ENCODE results near the gene TOR1AIP2. TPM values are rescaled to one million over a fixed set of nuclear protein-coding genes. Genes with fewer than 3 reads are reported as not detected.
"Not testable (repeated sequence)": the region's sequence is repeated elsewhere in the genome, so short reads cannot be mapped to it uniquely, and the experiment has no call there.

The TOR1AIP2 gene
- total RNA-seq, 1 donor from 2014 or later = 57.5 TPM

- H3K27me3 Mint-ChIP-seq = peaks cover 18% of the 10 kb centered on the region
- no peaks in the 10 kb centered on the region for H3K36me3 Mint-ChIP-seq (ENCODE audit: low read depth)
- H3K9me3 Mint-ChIP-seq = no peaks in the 10 kb centered on the region
- intact Hi-C loops (cut with micrococcal nuclease) = loop anchor here (1.0 kb wide), 1 partner anchor 108 kb away; no protein-coding TSS in a partner anchor
- peak overlapping the region; percentile 90 for H3K4me3 Mint-ChIP-seq
- no peak for DNase-seq
- H3K4me1 Mint-ChIP-seq = peaks cover 21% of the 10 kb centered on the region
- H3K27ac Mint-ChIP-seq = no peak overlapping the region
Observed at GRCh38 chr1:179814546-179814838, 63.1 kb downstream of the TOR1AIP2 start.

DNA sequence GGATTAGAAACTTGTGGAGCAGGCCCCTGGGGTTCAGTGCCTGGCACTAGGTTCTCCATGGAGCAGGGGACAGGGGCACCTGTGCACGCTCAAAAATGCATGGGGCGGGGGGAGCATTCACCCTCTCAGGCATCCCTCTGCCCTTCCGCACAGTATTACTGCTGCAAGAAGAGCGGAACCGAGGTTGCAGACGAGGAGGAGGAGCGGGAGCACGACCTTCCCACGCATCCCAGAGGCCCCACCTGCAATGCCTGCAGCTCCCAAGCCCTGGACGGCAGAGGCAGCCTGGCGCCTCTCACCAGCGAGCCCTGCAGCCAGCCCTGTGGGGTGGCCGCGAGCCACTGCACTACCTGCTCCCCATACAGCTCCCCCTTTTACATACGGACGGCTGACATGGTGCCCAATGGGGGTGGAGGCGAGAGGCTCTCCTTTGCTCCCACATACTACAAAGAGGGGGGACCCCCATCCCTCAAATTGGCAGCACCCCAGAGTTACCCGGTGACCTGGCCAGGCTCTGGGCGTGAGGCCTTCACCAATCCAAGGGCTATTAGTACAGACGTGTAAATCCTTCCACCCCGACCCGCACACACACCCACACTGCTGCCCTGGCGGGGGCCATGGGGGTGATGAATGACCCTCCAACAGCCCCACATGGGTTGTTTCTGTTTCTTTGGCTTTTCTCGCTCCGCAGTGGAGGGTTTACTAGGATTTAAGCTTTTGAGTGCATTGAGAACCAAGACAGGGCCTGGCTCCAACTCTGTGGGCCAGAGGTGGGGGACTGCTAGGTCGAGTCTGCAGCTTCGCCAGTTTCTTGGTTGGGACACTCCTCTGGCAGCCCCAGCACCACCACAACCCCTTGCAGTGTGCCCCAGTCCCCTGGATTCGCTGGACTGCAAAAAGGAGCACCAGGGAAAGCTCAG is 63.7 kb downstream of the TOR1AIP2 start:
- intact Hi-C loops (cut with micrococcal nuclease) = loop anchor here (1.0 kb wide), 1 partner anchor 108 kb away; no protein-coding TSS in a partner anchor
- DNase-seq = no peak
- Mint-ChIP-seq H3K9me3 (no peaks in the 10 kb centered on the region), H3K36me3 (ENCODE audit: low read depth) (no peaks in the 10 kb centered on the region), H3K4me1 (peaks cover 21% of the 10 kb centered on the region), H3K27me3 (peaks cover 18% of the 10 kb centered on the region), H3K27ac (no peak overlapping the region), H3K4me3 (peak overlapping the region; percentile 90)

DNA sequence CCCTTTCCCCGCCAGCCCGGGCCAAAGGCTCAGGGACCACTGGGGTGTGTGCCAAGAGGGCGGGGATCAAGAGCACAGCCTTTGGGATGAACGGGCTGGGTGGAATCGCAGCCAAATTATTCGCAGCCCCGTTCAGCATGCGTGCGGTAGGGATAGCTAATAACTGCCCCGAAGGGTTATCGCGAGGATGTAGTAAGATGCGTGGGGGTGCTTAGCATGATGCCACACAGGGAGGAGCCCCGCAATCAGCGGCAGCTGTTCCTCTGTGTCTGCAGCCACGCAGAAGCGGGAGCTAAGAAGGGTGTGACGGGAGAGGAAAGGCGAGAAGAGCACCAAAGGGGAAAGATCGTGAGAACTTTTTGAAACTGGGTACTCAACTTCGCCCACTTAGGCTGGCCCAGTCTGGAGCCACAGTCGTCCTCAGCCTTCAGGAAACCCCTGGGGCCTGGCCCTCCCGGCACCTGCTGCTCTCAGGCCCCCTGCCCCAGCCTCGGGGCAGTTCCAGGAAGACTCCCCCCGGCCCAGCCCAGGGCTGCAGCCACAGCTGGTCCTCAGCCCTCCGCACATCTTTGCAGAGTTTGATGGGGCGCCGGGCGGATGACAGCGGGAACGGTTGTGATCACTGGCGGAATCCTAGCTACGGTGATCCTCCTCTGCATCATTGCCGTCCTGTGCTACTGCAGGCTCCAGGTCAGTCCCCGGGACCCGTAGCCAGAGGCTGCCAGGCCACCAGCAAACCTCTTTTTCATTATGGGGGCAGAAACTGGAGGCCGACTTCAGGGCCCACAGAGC is 64.9 kb downstream of the TOR1AIP2 start:
- Mint-ChIP-seq H3K36me3 (ENCODE audit: low read depth) (no peaks in the 10 kb centered on the region), H3K4me1 (peaks cover 21% of the 10 kb centered on the region), H3K27ac (no peak overlapping the region), H3K9me3 (no peaks in the 10 kb centered on the region), H3K27me3 (peaks cover 18% of the 10 kb centered on the region), H3K4me3 (no peak overlapping the region)
- intact Hi-C loops (cut with micrococcal nuclease) = no loop called here
- DNase-seq = peak; percentile 53

DNA sequence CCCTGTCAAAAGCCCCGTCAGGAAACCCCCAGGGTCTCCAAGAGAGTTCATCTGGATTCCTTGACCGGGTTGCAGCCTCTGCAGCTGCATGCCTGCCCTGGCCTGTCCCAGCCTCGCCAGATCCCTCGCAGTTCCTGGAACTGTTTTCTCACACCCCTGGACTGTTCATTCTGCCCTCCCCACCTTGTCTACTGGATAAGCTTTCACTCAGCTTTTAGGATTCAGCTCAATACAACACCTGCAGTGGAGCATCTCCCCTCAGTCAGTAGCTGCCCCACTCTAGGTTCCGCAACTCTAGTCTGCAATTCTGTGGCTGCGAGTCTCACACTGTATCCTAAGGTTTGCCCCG is 67.3 kb downstream of the TOR1AIP2 start:
- no peak for DNase-seq
- Mint-ChIP-seq H3K4me3 (no peak overlapping the region), H3K9me3 (no peaks in the 10 kb centered on the region), H3K27ac (no peak overlapping the region), H3K27me3 (peaks cover 1% of the 10 kb centered on the region), H3K4me1 (peaks cover 13% of the 10 kb centered on the region), H3K36me3 (ENCODE audit: low read depth) (no peaks in the 10 kb centered on the region)
- intact Hi-C loops (cut with micrococcal nuclease) = loop anchor here (1.0 kb wide), 1 partner anchor 104 kb away; no protein-coding TSS in a partner anchor

DNA sequence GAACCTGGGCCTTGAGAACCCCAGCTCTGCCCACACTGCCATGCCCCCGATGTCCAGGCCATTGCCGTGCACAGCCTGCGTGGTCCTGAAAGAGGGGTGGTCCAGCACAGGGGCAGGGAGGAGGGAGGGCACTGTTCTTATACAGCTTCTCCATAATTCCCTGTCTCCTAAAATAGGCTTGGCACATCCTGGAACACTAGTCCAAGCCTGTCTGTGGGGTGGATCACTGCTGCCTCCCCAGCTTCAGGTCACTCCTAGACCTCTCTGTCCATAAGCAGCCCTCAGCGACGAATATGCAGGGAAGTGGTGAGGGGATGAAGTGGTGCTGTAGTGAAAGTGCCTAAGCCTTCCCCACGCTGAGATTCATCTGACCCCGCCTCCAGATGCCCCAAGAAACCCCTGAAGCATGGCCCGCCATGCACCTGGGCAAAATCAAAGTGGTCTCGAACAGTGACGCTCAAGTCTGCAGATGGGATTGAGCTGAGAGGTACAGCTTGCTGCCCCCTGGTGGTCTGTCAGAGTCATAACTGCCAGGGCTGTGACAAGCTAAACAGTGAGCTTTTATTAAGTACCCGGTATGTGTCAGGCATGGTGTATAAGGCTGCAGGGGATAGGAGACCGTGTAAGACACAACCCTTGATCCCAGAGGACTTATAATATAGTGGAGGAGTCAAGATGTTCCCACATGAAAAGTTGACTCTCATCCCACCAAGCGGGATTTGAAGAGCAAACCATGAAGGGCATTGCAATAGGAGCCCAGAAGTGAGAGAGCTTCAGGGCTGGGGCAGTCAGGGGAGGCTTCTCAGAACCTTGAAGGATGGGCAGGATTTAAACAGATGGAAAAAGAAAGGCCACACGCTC is 67.9 kb downstream of the TOR1AIP2 start:
- no peaks in the 10 kb centered on the region for H3K36me3 Mint-ChIP-seq (ENCODE audit: low read depth)
- peaks cover 1% of the 10 kb centered on the region for H3K27me3 Mint-ChIP-seq
- no peak overlapping the region for H3K27ac Mint-ChIP-seq
- H3K4me1 Mint-ChIP-seq = peaks cover 8% of the 10 kb centered on the region
- intact Hi-C loops (cut with micrococcal nuclease) = loop anchor here (1.0 kb wide), 1 partner anchor 103 kb away; no protein-coding TSS in a partner anchor
- peak; percentile 88 for DNase-seq
- no peak overlapping the region for H3K4me3 Mint-ChIP-seq
- H3K9me3 Mint-ChIP-seq = no peaks in the 10 kb centered on the region

DNA sequence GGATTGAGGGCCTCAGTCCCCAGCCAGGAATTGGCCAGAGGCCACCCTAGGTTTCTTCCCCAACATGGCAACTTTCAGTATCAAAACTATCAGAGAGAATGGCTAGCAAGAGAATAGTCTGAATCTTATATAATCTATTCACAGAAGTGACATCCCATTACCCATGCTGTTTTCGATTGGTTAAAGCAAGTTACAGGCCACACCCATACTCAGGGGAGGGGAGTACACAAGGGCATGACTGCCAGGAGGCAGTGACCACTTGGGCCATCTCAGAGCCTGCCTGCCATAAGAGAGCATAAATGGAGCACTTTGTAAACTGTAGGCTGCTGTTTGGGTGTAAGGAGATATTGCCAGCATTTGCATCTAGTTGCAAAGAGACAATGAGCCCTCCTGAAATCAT is 69.1 kb downstream of the TOR1AIP2 start:
- Mint-ChIP-seq H3K36me3 (ENCODE audit: low read depth) (no peaks in the 10 kb centered on the region), H3K27me3 (peaks cover 1% of the 10 kb centered on the region), H3K4me1 (peaks cover 4% of the 10 kb centered on the region), H3K27ac (no peak overlapping the region), H3K9me3 (no peaks in the 10 kb centered on the region), H3K4me3 (no peak overlapping the region)
- intact Hi-C loops (cut with micrococcal nuclease) = no loop called here
- no peak for DNase-seq

DNA sequence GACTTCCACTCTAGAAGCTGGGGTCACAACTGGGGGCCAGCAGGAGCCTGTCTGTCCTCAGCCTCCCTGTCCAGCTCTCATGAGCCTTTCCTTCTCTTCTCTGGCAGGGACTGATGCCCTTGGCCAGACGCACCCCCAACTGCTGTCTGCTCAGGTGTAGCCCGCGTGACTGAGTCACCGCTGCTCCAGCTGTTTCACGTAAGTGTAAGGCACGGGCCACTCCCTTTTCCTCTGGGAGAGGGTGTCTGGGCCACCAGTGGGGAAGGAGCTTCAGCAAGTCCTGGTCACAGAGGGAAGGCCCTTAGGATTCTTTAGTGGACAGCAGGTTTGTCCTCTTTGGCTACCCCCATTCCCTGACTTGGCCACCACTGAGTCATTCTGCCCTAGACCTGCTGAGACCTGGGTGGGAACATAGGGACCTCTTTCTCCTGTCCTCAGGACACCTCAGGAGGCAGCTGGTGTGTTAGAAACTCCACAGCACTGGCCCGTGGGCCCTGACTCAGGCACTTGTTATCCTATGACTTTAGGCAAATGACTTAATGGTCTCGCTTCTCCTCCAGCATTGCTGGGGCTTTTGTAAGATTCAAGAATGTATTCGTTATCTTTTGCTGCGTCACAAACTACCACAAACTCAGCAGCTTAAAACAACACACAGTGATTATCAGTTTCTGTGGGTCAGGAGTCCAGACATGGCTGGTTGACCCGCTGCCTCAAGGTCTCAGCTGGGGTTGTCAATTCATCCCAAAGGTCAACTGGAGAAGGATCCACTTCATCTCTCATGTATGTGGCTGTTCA is 69.7 kb downstream of the TOR1AIP2 start:
- intact Hi-C loops (cut with micrococcal nuclease) = no loop called here
- Mint-ChIP-seq H3K36me3 (ENCODE audit: low read depth) (no peaks in the 10 kb centered on the region), H3K27ac (no peak overlapping the region), H3K27me3 (peaks cover 1% of the 10 kb centered on the region), H3K9me3 (no peaks in the 10 kb centered on the region), H3K4me1 (peaks cover 4% of the 10 kb centered on the region), H3K4me3 (no peak overlapping the region)
- no peak for DNase-seq

- Mint-ChIP-seq H3K27me3 (no peaks in the 10 kb centered on the region), H3K4me3 (no peak overlapping the region), H3K27ac (no peak overlapping the region), H3K9me3 (no peaks in the 10 kb centered on the region), H3K36me3 (ENCODE audit: low read depth) (no peaks in the 10 kb centered on the region), H3K4me1 (peaks cover 4% of the 10 kb centered on the region)
- intact Hi-C loops (cut with micrococcal nuclease) = no loop called here
- DNase-seq = no peak
Observed at GRCh38 chr1:179807291-179807690, 70.3 kb downstream of the TOR1AIP2 start.

GRCh38 chr1:179806333-179806732 is 71.3 kb downstream of the TOR1AIP2 start:
- no peak overlapping the region for H3K4me3 Mint-ChIP-seq
- H3K36me3 Mint-ChIP-seq (ENCODE audit: low read depth) = no peaks in the 10 kb centered on the region
- H3K9me3 Mint-ChIP-seq = no peaks in the 10 kb centered on the region
- DNase-seq = no peak
- no peaks in the 10 kb centered on the region for H3K27me3 Mint-ChIP-seq
- H3K4me1 Mint-ChIP-seq = peaks cover 4% of the 10 kb centered on the region
- H3K27ac Mint-ChIP-seq = no peak overlapping the region
- intact Hi-C loops (cut with micrococcal nuclease) = no loop called here

DNA sequence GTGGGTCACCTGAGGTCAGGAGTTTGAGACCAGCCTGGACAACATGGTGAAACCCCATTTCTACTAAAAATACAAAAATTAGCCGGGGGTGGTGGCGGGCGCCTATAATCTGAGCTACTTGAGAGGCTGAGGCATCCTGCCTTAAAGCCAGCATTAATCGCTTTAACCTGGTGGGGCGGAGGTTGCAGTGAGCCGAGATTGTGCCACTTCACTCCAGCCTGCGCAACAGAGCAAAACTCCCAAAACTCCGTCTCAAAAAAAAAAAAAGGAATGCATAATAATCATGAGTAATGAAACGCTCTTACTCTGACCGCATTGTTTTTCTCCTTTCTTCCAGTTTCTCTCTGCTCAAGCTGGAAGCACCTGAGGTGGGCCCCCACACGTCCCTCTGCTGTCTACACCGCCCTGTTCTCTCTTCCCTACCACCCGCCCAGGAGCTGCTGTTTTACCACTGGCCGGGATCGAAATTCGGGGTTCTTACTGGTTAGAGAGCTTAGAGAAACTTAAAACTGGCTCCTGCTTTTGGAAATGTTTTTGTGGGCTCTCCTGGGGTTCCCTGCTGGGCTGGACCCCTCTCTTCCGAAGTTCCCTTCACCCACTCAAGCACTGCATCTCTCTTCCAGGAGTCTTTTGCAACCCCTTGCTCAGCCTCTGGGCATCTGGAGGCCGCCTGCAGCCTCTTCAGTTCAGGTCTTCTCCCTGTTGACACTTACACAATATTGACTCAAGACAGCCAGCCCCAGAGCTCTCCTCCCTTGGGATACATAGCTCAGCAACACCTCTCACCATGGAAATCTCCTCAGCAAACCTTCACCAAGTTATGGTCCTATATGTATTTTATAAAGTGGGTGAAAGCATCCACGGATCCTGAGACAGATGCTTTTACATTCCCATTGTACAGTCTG is 72.1 kb downstream of the TOR1AIP2 start:
- peaks cover 4% of the 10 kb centered on the region for H3K4me1 Mint-ChIP-seq
- no peaks in the 10 kb centered on the region for H3K9me3 Mint-ChIP-seq
- H3K27me3 Mint-ChIP-seq = no peaks in the 10 kb centered on the region
- no peaks in the 10 kb centered on the region for H3K36me3 Mint-ChIP-seq (ENCODE audit: low read depth)
- intact Hi-C loops (cut with micrococcal nuclease) = no loop called here
- no peak for DNase-seq
- H3K27ac Mint-ChIP-seq = no peak overlapping the region
- H3K4me3 Mint-ChIP-seq = no peak overlapping the region

GRCh38 chr1:179804417-179804816 is 73.2 kb downstream of the TOR1AIP2 start:
- intact Hi-C loops (cut with micrococcal nuclease); H3K27me3 Mint-ChIP-seq; H3K9me3 Mint-ChIP-seq; H3K4me1 Mint-ChIP-seq; H3K36me3 Mint-ChIP-seq (ENCODE audit: low read depth); H3K4me3 Mint-ChIP-seq; H3K27ac Mint-ChIP-seq; DNase-seq: not testable (repeated sequence)

DNA sequence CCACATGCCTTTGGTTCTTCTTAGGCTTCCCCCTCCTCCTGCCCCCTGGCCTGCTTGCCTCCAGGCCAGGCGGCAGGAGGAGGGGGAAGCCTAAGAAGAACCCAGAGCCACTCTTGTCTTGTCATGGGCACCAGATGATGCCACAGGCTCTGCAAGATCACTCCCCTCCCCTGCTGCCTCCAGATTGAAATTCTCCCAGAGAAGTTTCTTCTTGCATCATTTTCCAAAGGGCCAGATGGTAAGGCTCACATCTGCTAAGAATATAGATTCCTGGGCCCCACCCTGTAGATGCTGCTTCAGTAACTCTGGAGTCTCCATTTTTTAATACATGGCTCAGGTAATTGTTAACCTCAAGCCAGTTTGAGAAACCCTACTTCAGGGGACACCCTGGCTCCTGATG is 73.7 kb downstream of the TOR1AIP2 start:
- Mint-ChIP-seq H3K4me3 (no peak overlapping the region), H3K36me3 (ENCODE audit: low read depth) (no peaks in the 10 kb centered on the region), H3K27ac (no peak overlapping the region), H3K9me3 (no peaks in the 10 kb centered on the region), H3K27me3 (no peaks in the 10 kb centered on the region), H3K4me1 (no peaks in the 10 kb centered on the region)
- intact Hi-C loops (cut with micrococcal nuclease) = no loop called here
- no peak for DNase-seq
